SJSA1 (cell line): ENCODE data around the gene SECTM1. TPM values are rescaled to one million over a fixed set of nuclear protein-coding genes. Genes with fewer than 3 reads are reported as not detected.

Source experiments
- DNase-seq, 2 experiments: peaks; one replicate each; pipeline ENCODE4 v3.0.0-alpha.2; 2015 to 2020; ENCODE audit warnings: low spot score in 2 of 2, low read depth in 1 of 2
- H3K27ac ChIP-seq: fragments of 250-450 bp; sonication (Bioruptor Pico); 2 replicates; pipeline ENCODE4 v1.5.1; 2020; ENCODE audit warnings: mild to moderate bottlenecking, moderate library complexity
- H3K27me3 ChIP-seq: fragments of 250-450 bp; sonication (Bioruptor Pico); replicated peaks from 2 replicates; pipeline ENCODE4 v1.5.1; 2020; ENCODE audit warnings: mild to moderate bottlenecking, moderate library complexity
- H3K36me3 ChIP-seq: fragments of 250-450 bp; sonication (Bioruptor Pico); 2 replicates; pipeline ENCODE4 v1.5.1; 2020; ENCODE audit warnings: mild to moderate bottlenecking
- H3K4me1 ChIP-seq: fragments of 250-450 bp; sonication (Bioruptor Pico); replicated peaks from 2 replicates; pipeline ENCODE4 v1.6.1; 2021; ENCODE audit warnings: mild to moderate bottlenecking
- H3K4me3 ChIP-seq: fragments of 250-450 bp; sonication (Bioruptor Pico); 2 replicates; pipeline ENCODE4 v1.5.1; 2020; ENCODE audit warnings: mild to moderate bottlenecking
- H3K9me3 ChIP-seq: fragments of 250-450 bp; sonication (Bioruptor Pico); replicated peaks from 2 replicates; pipeline ENCODE4 v1.5.1; 2020; ENCODE audit warnings: mild to moderate bottlenecking
- total RNA-seq: library from RNA; depleted of rRNA; stranded (reverse); fragments of >200 nt; shearing (Covaris generic); gene quantifications from 2 replicates; pipeline ENCODE4 v1.2.3, GENCODE V29; 2014

Gene SECTM1
- total RNA-seq, 1 experiment from 2014 or later = 6.3 TPM

DNA sequence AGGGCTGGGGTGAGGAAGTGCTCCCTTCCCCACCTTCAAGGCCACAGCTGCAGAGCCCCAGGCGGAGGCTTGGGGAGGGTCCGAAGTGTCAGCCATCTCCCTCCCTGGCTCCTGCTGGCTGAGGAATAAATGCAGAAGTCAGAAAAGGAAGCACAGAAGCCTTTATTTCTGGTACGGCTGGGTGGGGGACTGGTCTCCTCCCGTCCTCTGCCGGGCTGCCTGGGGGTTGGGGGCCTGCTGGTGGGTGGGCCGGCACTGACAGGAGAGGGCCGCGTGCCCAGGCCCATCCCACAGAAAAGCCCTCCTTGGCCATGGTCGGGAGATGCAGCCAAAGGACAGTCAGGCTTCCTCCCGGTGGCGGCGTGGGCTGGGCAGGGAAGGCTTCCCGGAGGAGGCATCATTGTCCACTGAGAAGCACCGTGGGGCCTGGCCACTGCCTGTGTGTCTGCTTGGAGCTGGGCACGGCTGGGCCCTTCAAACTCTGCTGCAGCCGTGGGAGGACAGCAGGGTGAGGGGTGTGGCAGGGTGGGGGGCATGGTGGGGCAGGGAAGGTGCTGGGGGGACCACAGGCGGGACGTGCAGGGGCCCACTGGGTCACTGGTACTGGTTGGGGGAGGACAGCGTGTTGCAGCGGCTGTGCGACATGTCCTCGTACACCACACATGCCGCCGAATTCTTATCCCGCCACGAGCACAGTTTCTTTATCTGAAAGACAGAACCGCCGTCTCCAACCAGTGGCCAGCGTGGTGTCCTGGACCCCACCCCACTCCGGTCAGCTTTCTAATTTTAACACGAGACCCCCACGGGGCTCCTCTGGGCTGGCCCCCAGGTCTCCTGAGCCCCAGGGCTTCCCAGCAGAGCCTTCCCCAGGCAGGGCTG, 18.6 kb downstream of the SECTM1 start:
- Histone ChIP-seq H3K27me3 (peaks cover 62% of the 10 kb centered on the region), H3K36me3 (no peaks in the 10 kb centered on the region), H3K9me3 (peaks cover 8% of the 10 kb centered on the region), H3K27ac (no peak overlapping the region), H3K4me3 (no peak overlapping the region), H3K4me1 (no peaks in the 10 kb centered on the region)
- DNase-seq = no peak

GRCh38 chr17:82314012-82314726, 19.4 kb downstream of the SECTM1 start:
- H3K36me3 ChIP-seq = no peaks in the 10 kb centered on the region
- no peak for DNase-seq
- peaks cover 70% of the 10 kb centered on the region for H3K27me3 ChIP-seq
- H3K4me3 ChIP-seq = no peak overlapping the region
- H3K9me3 ChIP-seq = no peaks in the 10 kb centered on the region
- H3K4me1 ChIP-seq = peaks cover under 1% of the 10 kb centered on the region; the same call in 1 of the 2 replicates
- no peak overlapping the region for H3K27ac ChIP-seq

DNA sequence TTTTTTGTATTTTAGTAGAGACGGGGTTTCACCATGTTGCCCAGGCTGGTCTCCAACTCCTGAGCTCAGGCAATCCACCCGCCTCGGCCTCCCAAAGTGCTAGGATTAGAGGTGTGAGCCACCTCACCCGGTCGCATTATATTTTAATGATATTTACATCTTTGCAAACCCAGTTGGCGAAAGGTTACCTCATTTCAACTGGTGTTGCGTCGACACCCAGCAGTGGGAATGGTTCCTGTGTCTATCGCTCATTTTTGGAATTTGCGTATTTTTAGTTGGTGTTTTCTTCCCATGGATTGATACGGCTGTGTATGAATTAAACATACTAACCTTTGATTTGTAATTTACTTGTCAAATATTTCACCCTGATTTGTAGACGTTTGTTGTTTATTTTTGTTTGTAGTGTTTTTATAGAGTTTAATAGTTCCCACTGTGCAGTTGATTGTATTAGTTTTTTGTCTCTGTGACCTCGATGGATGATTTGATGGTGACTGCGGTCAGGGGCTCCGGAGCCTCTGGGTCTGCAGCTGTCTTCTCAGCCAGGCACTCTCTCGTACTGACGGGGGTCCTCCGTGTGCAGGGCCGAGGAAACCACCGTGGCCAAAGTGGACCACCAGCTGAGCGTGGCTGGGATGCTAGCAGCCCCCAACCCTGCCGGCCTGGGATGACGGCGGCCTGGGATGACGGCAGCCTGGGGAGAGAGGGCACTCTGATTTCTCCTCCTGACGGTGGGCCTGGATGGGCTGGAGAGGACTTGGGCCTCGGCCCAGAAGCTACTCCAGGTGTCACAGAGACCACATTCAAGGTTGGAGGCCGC, 20.2 kb downstream of the SECTM1 start:
- Histone ChIP-seq H3K4me3 (no peak overlapping the region), H3K27me3 (peaks cover 78% of the 10 kb centered on the region), H3K4me1 (peaks cover 6% of the 10 kb centered on the region), H3K36me3 (no peaks in the 10 kb centered on the region), H3K27ac (no peak overlapping the region), H3K9me3 (0 out of 2 replicates have a peak, but pooled peaks cover 5% of the 10 kb centered on the region)
- no peak for DNase-seq

DNA sequence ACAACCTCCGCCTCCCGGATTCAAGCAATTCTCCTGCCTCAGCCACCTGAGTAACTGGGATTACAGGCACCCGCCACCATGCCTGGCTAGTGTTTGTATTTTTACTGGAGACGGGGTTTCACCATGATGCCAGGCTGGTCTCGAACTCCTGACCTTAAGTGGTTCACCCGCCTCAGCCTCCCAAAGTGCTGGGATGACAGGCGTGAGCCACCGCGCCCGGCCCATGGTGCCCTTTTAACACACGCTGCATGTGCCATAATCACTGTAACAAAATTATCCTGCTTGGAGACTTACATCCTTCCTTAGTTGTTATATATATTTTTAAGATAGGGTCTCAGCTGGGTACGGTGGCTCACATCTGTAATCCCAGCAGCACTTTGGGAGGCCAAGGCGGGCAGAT, 21.6 kb downstream of the SECTM1 start:
- no peak overlapping the region for H3K27ac ChIP-seq
- H3K4me1 ChIP-seq = peaks cover 6% of the 10 kb centered on the region
- no peak for DNase-seq
- no peaks in the 10 kb centered on the region for H3K36me3 ChIP-seq
- H3K9me3 ChIP-seq = 0 out of 2 replicates have a peak, but pooled peaks cover 5% of the 10 kb centered on the region
- no peak overlapping the region for H3K4me3 ChIP-seq
- peaks cover 88% of the 10 kb centered on the region for H3K27me3 ChIP-seq

GRCh38 chr17:82310877-82311276, 22.7 kb downstream of the SECTM1 start:
- no peak for DNase-seq
- Histone ChIP-seq H3K27ac (no peak overlapping the region), H3K9me3 (0 out of 2 replicates have a peak, but pooled peaks cover 5% of the 10 kb centered on the region), H3K4me1 (peaks cover 6% of the 10 kb centered on the region), H3K36me3 (no peaks in the 10 kb centered on the region), H3K4me3 (no peak overlapping the region), H3K27me3 (peaks cover 80% of the 10 kb centered on the region)

GRCh38 chr17:82309656-82310570, 23.7 kb downstream of the SECTM1 start:
- H3K4me1 ChIP-seq = peaks cover 6% of the 10 kb centered on the region
- 0 out of 2 replicates have a peak, but pooled peaks cover 5% of the 10 kb centered on the region for H3K9me3 ChIP-seq
- no peaks in the 10 kb centered on the region for H3K36me3 ChIP-seq
- DNase-seq = no peak
- H3K27me3 ChIP-seq = peaks cover 72% of the 10 kb centered on the region
- H3K27ac ChIP-seq = no peak overlapping the region
- H3K4me3 ChIP-seq = no peak overlapping the region

- Histone ChIP-seq H3K4me3 (no peak overlapping the region), H3K27ac (no peak overlapping the region), H3K27me3 (peaks cover 34% of the 10 kb centered on the region), H3K9me3 (0 out of 2 replicates have a peak, but pooled peaks cover 5% of the 10 kb centered on the region), H3K4me1 (peaks cover 12% of the 10 kb centered on the region), H3K36me3 (no peaks in the 10 kb centered on the region)
- DNase-seq = no peak
Observed at GRCh38 chr17:82305727-82306300, 27.8 kb downstream of the SECTM1 start.

DNA sequence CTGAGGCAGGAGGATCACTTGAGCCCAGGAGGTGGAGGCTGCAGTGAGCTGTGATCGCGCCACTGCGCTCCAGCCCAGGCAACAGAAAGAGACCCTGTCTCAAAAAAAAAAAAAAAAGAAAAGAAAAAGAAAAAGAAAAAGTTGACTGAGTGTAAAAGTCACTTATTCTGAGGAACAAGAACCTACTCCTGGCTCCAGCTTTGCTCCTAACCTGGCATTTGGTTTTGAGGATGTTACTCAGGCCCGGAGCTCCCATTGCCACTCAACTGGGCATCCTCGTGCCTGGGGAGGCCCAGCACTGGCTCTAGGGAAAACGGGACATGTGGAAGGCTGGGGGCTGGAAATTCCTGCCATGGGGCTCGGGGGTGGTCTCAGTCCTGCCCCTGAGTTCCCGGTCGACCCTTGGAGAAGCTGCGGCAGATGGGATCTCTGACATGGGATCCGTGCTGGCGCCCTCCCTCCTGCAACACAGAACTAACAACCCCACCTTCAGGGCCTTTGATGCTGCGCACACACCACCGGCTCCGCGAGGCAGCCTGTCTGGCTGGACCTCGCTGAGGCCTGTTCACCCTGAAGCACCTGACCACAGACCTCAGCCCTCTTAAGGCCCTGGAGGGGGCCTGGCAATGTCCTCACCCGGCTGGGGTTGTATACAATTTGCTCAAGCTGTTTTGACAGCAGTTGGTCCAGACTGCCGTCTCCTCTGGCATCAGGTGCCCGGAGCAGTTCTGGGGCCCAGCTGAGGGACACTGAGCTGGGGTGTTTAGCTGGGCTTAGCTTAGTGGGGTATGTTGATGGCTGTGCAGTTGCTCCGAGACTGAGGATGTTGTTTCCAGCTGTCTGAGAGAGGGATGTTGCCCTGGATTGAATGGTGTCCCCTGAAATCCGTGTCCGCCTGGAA, 28.5 kb downstream of the SECTM1 start:
- Histone ChIP-seq H3K4me3 (no peak overlapping the region), H3K36me3 (no peaks in the 10 kb centered on the region), H3K9me3 (0 out of 2 replicates have a peak, but pooled peaks cover 5% of the 10 kb centered on the region), H3K27me3 (peaks cover 26% of the 10 kb centered on the region), H3K4me1 (peaks cover 14% of the 10 kb centered on the region), H3K27ac (no peak overlapping the region)
- no peak for DNase-seq

GRCh38 chr17:82303944-82304808, 29.4 kb downstream of the SECTM1 start:
- Histone ChIP-seq H3K27ac (no peak overlapping the region), H3K27me3 (peaks cover 17% of the 10 kb centered on the region), H3K9me3 (0 out of 2 replicates have a peak, but pooled peaks cover 5% of the 10 kb centered on the region), H3K4me1 (peaks cover 14% of the 10 kb centered on the region), H3K4me3 (no peak overlapping the region), H3K36me3 (no peaks in the 10 kb centered on the region)
- DNase-seq = no peak

DNA sequence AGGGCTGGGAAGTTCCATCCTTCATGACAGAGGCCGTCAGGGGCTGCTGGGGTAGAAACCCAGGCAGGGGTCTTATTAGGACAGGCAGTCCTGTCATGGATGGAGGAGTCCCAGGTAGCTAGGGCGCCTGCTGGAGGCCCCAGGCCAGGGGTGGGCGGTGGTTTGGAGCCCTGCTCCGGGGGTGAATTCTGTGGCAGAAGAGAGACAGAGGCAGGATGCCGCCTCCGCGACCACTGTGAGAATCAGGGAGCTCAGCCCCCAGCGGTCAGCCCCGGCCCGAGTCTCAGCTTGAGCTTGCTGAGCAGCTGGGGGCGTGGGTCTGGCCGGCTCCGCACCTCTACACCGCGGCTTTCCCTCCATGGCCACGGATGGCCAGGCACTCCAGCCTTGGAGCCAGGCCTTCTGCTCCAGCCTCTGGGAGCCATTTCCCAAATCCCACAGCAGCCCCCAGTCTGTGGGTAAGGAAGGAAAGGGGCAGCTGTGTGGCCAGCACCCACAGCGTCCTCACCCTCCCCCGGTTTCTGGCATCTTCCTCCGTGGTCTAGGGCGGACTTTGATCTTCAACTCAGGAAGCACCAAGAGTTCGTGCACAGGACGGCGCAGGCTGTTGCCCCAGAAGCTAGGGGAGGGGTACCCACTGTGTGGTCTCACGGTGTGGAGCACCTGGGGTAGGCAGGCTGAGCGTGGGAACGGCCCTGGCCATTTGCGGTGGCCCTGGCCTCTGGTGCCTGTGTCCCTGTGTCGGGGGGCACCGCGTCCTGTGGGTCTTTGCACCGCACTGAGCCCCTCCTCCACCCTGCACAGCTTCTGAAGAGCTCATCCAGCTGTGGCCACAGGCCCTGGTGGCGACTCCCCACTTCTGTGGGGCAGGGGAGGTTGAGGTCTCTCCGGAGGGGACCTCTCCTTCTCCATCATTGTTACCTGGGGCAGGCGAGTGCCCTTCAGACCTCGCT, 30.3 kb downstream of the SECTM1 start:
- Histone ChIP-seq H3K4me1 (peaks cover 14% of the 10 kb centered on the region), H3K27ac (no peak overlapping the region), H3K9me3 (no peaks in the 10 kb centered on the region), H3K4me3 (no peak overlapping the region), H3K36me3 (no peaks in the 10 kb centered on the region), H3K27me3 (peaks cover 8% of the 10 kb centered on the region)
- DNase-seq = no peak
